Right lobe of liver (tissue), 4 donors: Measurements from ENCODE around the gene KIF18A.

Experiments used
- POLR2A ChIP-seq: fragments of 450-650 bp; IDR thresholded peaks from one replicate; pipeline ENCODE4 v1.6.1; 2017; ENCODE audit warnings: antibody characterized with exemption, mild to moderate bottlenecking
- TF ChIP-seq, protein P1 (sequence below), 4 donors: fragments of 200-600 bp in 3 of 4; fragments of 450-650 bp in 1 of 4; IDR thresholded peaks; one replicate each; pipeline versions ENCODE4 v1.5.1 to v1.8.0; 2016 to 2022; ENCODE audit warnings: antibody characterized with exemption in 4 of 4, mild to moderate bottlenecking in 2 of 4
- donor health status: DM: no; HTN: no; CAD: no.
- donor health status: DM: no; HTN: no; CAD: no.
- donor health status: DM: no; HTN: yes; CAD: no.

DNA sequence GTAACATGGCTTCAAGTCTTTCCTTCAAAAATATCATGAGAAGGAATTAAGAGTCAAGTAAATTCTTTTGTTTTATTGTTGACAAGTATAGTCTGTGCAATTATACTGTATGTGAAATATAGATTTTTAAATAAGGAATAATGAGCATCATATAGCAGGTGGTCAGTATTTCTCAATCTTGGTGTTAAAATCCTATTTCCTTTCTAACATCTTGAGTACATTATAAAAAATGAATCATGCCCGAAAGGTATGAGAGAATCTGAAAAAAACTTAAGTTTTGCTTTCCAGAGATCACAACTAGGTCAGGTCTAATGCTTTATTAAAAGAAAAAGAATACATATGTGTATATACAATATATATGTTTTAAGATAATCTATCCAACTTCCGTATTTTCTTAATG is 53.1 kb downstream of the KIF18A start:
- TF ChIP-seq, protein P1, sequence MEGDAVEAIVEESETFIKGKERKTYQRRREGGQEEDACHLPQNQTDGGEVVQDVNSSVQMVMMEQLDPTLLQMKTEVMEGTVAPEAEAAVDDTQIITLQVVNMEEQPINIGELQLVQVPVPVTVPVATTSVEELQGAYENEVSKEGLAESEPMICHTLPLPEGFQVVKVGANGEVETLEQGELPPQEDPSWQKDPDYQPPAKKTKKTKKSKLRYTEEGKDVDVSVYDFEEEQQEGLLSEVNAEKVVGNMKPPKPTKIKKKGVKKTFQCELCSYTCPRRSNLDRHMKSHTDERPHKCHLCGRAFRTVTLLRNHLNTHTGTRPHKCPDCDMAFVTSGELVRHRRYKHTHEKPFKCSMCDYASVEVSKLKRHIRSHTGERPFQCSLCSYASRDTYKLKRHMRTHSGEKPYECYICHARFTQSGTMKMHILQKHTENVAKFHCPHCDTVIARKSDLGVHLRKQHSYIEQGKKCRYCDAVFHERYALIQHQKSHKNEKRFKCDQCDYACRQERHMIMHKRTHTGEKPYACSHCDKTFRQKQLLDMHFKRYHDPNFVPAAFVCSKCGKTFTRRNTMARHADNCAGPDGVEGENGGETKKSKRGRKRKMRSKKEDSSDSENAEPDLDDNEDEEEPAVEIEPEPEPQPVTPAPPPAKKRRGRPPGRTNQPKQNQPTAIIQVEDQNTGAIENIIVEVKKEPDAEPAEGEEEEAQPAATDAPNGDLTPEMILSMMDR (IDR thresholded peaks at IDR 0.05): no peak
- no peak for TF ChIP-seq POLR2A
